K562 (cell line): Measurements from ENCODE around the gene GALNS. TPM values are rescaled to one million over a fixed set of nuclear protein-coding genes. Genes with fewer than 3 reads are reported as not detected.

ENCODE experiments used
- ASH1L ChIP-seq: fragments of 450-650 bp; IDR thresholded peaks from 2 replicates; pipeline ENCODE4 v1.6.1; 2018; ENCODE audit warnings: borderline replicate concordance, mild to moderate bottlenecking, low read depth; ENCODE audit not compliant: partially characterized antibody
- CTCFL ChIP-seq: IDR thresholded peaks from 2 replicates; pipeline ENCODE4 v1.6.1; 2011; ENCODE audit warnings: borderline replicate concordance, low read depth, mild to moderate bottlenecking, moderate library complexity, low read length; ENCODE audit not compliant: insufficient read depth, poor library complexity, severe bottlenecking
- CXXC5 ChIP-seq: fragments of 250-450 bp; sonication (Bioruptor Pico); IDR thresholded peaks from 2 replicates; pipeline ENCODE4 v1.8.0; 2022; ENCODE audit warnings: inconsistent platforms, mild to moderate bottlenecking, moderate library complexity
- HMGN3 ChIP-seq: IDR thresholded peaks from 2 replicates; pipeline ENCODE4 v1.6.1; 2011; ENCODE audit warnings: borderline replicate concordance, low read depth, mild to moderate bottlenecking, mixed read lengths, low read length; ENCODE audit not compliant: insufficient read length; ENCODE audit errors: extremely low read depth
- IFI16 ChIP-seq: fragments of 250-450 bp; sonication (Bioruptor Pico); IDR thresholded peaks from 2 replicates; pipeline ENCODE4 v2.1.2; 2022; ENCODE audit warnings: mild to moderate bottlenecking, inconsistent platforms
- KLF13 ChIP-seq: fragments of 450-650 bp; IDR thresholded peaks from 2 replicates; pipeline ENCODE4 v1.6.1; 2016; ENCODE audit warnings: missing genetic modification characterization, low read depth, mild to moderate bottlenecking, missing compliant biosample characterization, moderate library complexity, borderline replicate concordance
- MAZ ChIP-seq, 2 experiments: fragments of 450-650 bp in 1 of 2; sonication (generic) in 1 of 2; formaldehyde crosslinking; IDR thresholded peaks in 1 of 2; conservative IDR thresholded peaks in 1 of 2; 2 replicates each; pipeline versions ENCODE4 v1.4.0 to v1.5.0; 2020; ENCODE audit warnings: mild to moderate bottlenecking in 1 of 2, missing genetic modification reagents in 1 of 2
- MXI1 ChIP-seq: IDR thresholded peaks from 2 replicates; pipeline ENCODE4 v1.6.1; 2011; ENCODE audit warnings: low read depth, mild to moderate bottlenecking, improper control_type of control experiment, low read length
- RB1 ChIP-seq: fragments of 450-650 bp; IDR thresholded peaks from 2 replicates; pipeline ENCODE4 v1.6.1; 2017; ENCODE audit warnings: low read depth, mild to moderate bottlenecking
- TEAD1 ChIP-seq, 2 experiments: fragments of 450-650 bp in 1 of 2; sonication (generic) in 1 of 2; formaldehyde crosslinking; IDR thresholded peaks; 2 replicates each; pipeline versions ENCODE4 v1.4.0 to v1.8.0; 2020 to 2022; ENCODE audit warnings: mild to moderate bottlenecking in 2 of 2, missing genetic modification reagents in 1 of 2
- YY1 ChIP-seq, 3 experiments: IDR thresholded peaks; 2 replicates each; pipeline ENCODE4 v1.6.1; 2011; ENCODE audit warnings: low read length in 2 of 3, mild to moderate bottlenecking in 2 of 3, moderate library complexity in 2 of 3, borderline replicate concordance in 1 of 3, control low read depth in 1 of 3, low read depth in 1 of 3; ENCODE audit not compliant: insufficient read depth in 3 of 3, insufficient replicate concordance in 2 of 3, control insufficient read depth in 1 of 3, insufficient read length in 1 of 3; ENCODE audit errors: extremely low read depth in 1 of 3
- ZBTB5 ChIP-seq: fragments of 450-650 bp; IDR thresholded peaks from 2 replicates; pipeline ENCODE4 v1.6.1; 2017; ENCODE audit warnings: antibody characterized with exemption
- ZFP36 ChIP-seq: fragments of 150-350 bp; IDR thresholded peaks from 2 replicates; pipeline ENCODE4 v1.6.1; 2018; ENCODE audit warnings: low read length, low read depth; ENCODE audit not compliant: partially characterized antibody
- ZMIZ1 ChIP-seq, 2 experiments: fragments of 150-350 bp in 1 of 2; IDR thresholded peaks; 2 replicates each; pipeline ENCODE4 v1.6.1; 2012 to 2016; ENCODE audit warnings: low read depth in 2 of 2, low read length in 2 of 2, mild to moderate bottlenecking in 1 of 2, moderate library complexity in 1 of 2
- ZNF511 ChIP-seq: sonication (generic); formaldehyde crosslinking; IDR thresholded peaks from 2 replicates; pipeline ENCODE4 v1.8.0; 2022; ENCODE audit warnings: mild to moderate bottlenecking, missing genetic modification reagents
- polyA plus RNA-seq, 8 experiments: library from polyadenylated mRNA; depleted of rRNA in 4 of 8; stranded (reverse) in 5 of 8; unstranded in 3 of 8; fragments of >200 nt; fragmentation: Nextera tagmentation in 2 of 8; fragmentation: Illumina TruSeq in 1 of 8; extraction: Ambion mirVana in 2 of 8; extraction: Trizol in 1 of 8; gene quantifications; 2 replicates each; pipeline versions ENCODE4 v1.2.1 to v1.2.3, GENCODE V29; 2011 to 2014; ENCODE audit warnings: inconsistent platforms in 1 of 8, missing spikeins in 1 of 8
- total RNA-seq, 7 experiments: library from RNA; depleted of rRNA in 6 of 7; stranded (reverse); fragments of >200 nt in 6 of 7; fragmentation: Illumina TruSeq in 2 of 7; extraction: Trizol in 2 of 7; gene quantifications; 2 replicates each; pipeline versions ENCODE4 v1.2.1 to v1.2.3, GENCODE V29; 2011 to 2021; ENCODE audit warnings: low replicate concordance in 1 of 7

Gene GALNS
- total and polyA plus RNA-seq, 9 of the 15 experiments (the other 6 are each of a cell fraction or from before 2014, with no cell fraction given), result 0.38 to 13.2 (median 4.3) TPM

GRCh38 chr16:88769617-88770460 is 86.9 kb downstream of the GALNS start (continued):
- TF ChIP-seq ZMIZ1 (IDR thresholded peaks at IDR 0.05; ENCODE audit: low read depth in 2 of 2, low read length in 2 of 2) (no peak), ASH1L (no peak), MAZ (CRISPR knock-in tag; conservative IDR thresholded peaks at IDR 0.05 in 1 of 2, IDR thresholded peaks at IDR 0.05 in 1 of 2) (peak; percentile 71 to 75), RB1 (peak; percentile 17; the same call in 1 of the 2 replicates), CTCFL (no peak), ZNF511 (0 out of 2 replicates have a peak, but pooled peaks have one; percentile 2), ZBTB5 (no peak), YY1 (IDR thresholded peaks at IDR 0.05; ENCODE audit: borderline replicate concordance in 1 of 3, control insufficient read depth in 1 of 3, extremely low read depth in 1 of 3, insufficient read depth in 3 of 3, insufficient read length in 1 of 3, insufficient replicate concordance in 2 of 3, low read depth in 1 of 3, low read length in 2 of 3) (peak in 2 of 3 experiments; percentile 9 to 23), IFI16 (CRISPR knock-in tag) (no peak), ZFP36 (peak; percentile 17), HMGN3 (peak; percentile 59), CXXC5 (CRISPR knock-in tag) (peak; percentile 55), TEAD1 (CRISPR knock-in tag; IDR thresholded peaks at IDR 0.05) (no peak), KLF13 (tag) (peak; percentile 37; the same call in 1 of the 2 replicates), MXI1 (no peak; the same call in 1 of the 2 replicates)
